Keratinocyte (primary cell): ENCODE results near the gene IL18RAP.

Source experiments
- CTCF ChIP-seq, 3 experiments: IDR thresholded peaks in 1 of 3; conservative IDR thresholded peaks in 1 of 3; optimal IDR thresholded peaks in 1 of 3; 2 replicates in 2 of 3; 3 replicates in 1 of 3; pipeline versions ENCODE3 to v1.5.1; 2011; ENCODE audit warnings: low read length in 3 of 3, mild to moderate bottlenecking in 3 of 3, moderate library complexity in 2 of 3, control low read depth in 1 of 3, inconsistent platforms in 1 of 3; ENCODE audit not compliant: insufficient read depth in 2 of 3; ENCODE audit errors: extremely low read depth in 1 of 3
- EZH2 ChIP-seq: IDR thresholded peaks from one replicate; pipeline ENCODE4 v1.6.1; 2012; ENCODE audit warnings: inconsistent platforms, mild to moderate bottlenecking, low read length, moderate library complexity

DNA sequence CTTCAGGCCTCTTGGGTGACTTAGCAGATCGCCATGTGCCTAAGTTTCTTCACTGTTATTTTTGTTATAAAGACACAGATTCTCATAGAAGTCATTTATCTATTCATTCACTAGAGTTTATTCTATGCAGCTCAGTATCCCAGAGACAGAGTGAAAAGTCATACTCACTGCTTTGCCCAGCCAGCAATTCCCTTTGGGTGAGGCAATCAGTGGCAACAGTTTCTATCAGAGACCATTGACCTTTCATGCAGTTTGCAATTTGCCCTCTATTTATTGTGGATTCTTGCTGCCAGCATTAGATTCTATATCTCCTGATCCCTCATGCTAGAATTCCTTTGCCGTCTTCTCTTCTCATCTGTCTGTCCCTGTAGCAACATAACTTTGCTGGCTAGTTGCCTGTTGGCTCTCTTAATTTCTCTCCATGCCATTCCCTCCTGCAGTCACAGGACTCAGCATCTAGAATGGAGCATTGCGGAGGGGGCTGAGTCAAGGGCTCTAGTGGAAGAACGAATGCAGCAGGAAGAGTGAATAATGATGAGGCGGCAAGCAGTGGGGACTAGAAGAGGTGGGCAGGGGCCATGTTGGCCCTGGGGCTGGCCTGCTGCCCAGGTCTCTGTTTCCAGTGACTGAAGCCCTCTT lies 62.3 kb downstream of the IL18RAP start:
- no peak for TF ChIP-seq CTCF (optimal IDR thresholded peaks at IDR 0.05 in 1 of 3, IDR thresholded peaks at IDR 0.05 in 1 of 3, conservative IDR thresholded peaks at IDR 0.05 in 1 of 3; ENCODE audit: extremely low read depth in 1 of 3, insufficient read depth in 2 of 3, low read length in 3 of 3)
- TF ChIP-seq EZH2: no peak
